Epithelial cell of esophagus (primary cell): Measurements from ENCODE around the gene ADAM15.

Experiments used
- DNase-seq: peaks from one replicate; pipeline ENCODE4 v3.0.0; 2010; ENCODE audit warnings: low read depth
- H3K4me3 ChIP-seq: 2 replicates; pipeline ENCODE4 v1.5.1; 2011; ENCODE audit warnings: mild to moderate bottlenecking, low read length, control low read depth
- CTCF ChIP-seq: IDR thresholded peaks from 2 replicates; pipeline ENCODE4 v1.5.1; 2011; ENCODE audit warnings: low read depth, mild to moderate bottlenecking, low read length, control low read depth, inconsistent platforms; ENCODE audit not compliant: insufficient read depth; ENCODE audit errors: missing control alignments

The ADAM15 gene

GRCh38 chr1:155073377-155074242 is 22.5 kb downstream of the ADAM15 start:
- H3K4me3 ChIP-seq: no peak overlapping the region
- DNase-seq: peak; percentile 41
- TF ChIP-seq CTCF: no peak

- no peak for DNase-seq
- TF ChIP-seq CTCF: no peak
- H3K4me3 ChIP-seq: no peak overlapping the region
These were observed 24.4 kb downstream of the ADAM15 start for GRCh38 chr1:155075535-155075934.

- TF ChIP-seq CTCF: no peak
- H3K4me3 ChIP-seq: no peak overlapping the region
- no peak for DNase-seq
These were observed 25.3 kb downstream of the ADAM15 start for GRCh38 chr1:155076371-155076770.

- DNase-seq: no peak
- TF ChIP-seq CTCF: no peak
- no peak overlapping the region for H3K4me3 ChIP-seq
These were observed 26.2 kb downstream of the ADAM15 start for GRCh38 chr1:155077346-155077745.

GRCh38 chr1:155077758-155078445 is 26.8 kb downstream of the ADAM15 start:
- H3K4me3 ChIP-seq: peak overlapping the region; percentile 35
- no peak for TF ChIP-seq CTCF
- peak; percentile 41 for DNase-seq

GRCh38 chr1:155078469-155079209 is 27.5 kb downstream of the ADAM15 start, which contains the start of gene EFNA3:
TSS of gene EFNA3 (plus strand) at chr1:155078837. CDS start at chr1:155078942, 105 bp downstream.
- no peak for TF ChIP-seq CTCF
- peak; percentile 77 for DNase-seq
- H3K4me3 ChIP-seq: peak within 1 kb of the TSS; percentile 61
